Lower leg skin (tissue), 4 donors: ENCODE measurements around the gene MAPK8IP3. TPM values are rescaled to one million over a fixed set of nuclear protein-coding genes. Genes with fewer than 3 reads are reported as not detected.
A peak's percentile ranks its signal among the peaks of the same experiment; 100 is the strongest.
"Not testable (repeated sequence)": the region's sequence is repeated elsewhere in the genome, so short reads cannot be mapped to it uniquely, and the experiment has no call there.

Experiments
- DNase-seq, 2 donors: peaks; one replicate each; pipeline ENCODE4 v3.0.0-alpha.2; 2019; ENCODE audit warnings: low spot score in 2 of 2
- H3K4me3 ChIP-seq: fragments of 200-600 bp; sonication (generic); 2 replicates; pipeline ENCODE4 v1.5.1; 2017; ENCODE audit warnings: mild to moderate bottlenecking, low read depth; ENCODE audit not compliant: poor library complexity, severe bottlenecking
- CTCF ChIP-seq, 3 donors: fragments of 450-650 bp; IDR thresholded peaks; one replicate each; pipeline ENCODE4 v1.5.1; 2016; ENCODE audit warnings: antibody characterized with exemption in 3 of 3, mild to moderate bottlenecking in 3 of 3, moderate library complexity in 2 of 3
- POLR2A ChIP-seq, 2 donors: fragments of 450-650 bp; IDR thresholded peaks; one replicate each; pipeline ENCODE4 v1.6.1; 2016 to 2017; ENCODE audit warnings: antibody characterized with exemption in 2 of 2, mild to moderate bottlenecking in 1 of 2, moderate library complexity in 1 of 2
- WGBS, 2 donors: methylation state at CpG; one replicate each; pipeline ENCODE4 v1.1.5; 2018; 5-methylcytosine and 5-hydroxymethylcytosine counted together
- intact Hi-C: fragments of 100-400 bp; cut with DNase I; formaldehyde crosslinking; loops from one replicate; pipeline ENCODE4 v1.15.0; 2023; ENCODE audit warnings: low total_unique reads
- total RNA-seq, 4 donors: library from RNA; depleted of rRNA; stranded (reverse); fragments of >200 nt; gene quantifications; one replicate each; pipeline ENCODE4 v1.1.0, GENCODE V29; 2016

MAPK8IP3 gene
- total RNA-seq, 4 donors from 2014 or later, result 59.9 to 95.8 (median 62.9) TPM

- TF ChIP-seq POLR2A (IDR thresholded peaks at IDR 0.05), result no peak
- no peak for TF ChIP-seq CTCF (IDR thresholded peaks at IDR 0.05)
- intact Hi-C loops, result no loop called here
- no peak overlapping the region for H3K4me3 ChIP-seq
- WGBS, 2 donors, result 89 to 91% methylated on average over 13 to 44 of the region's 59 CpGs
- DNase-seq, result no peak
Observed at GRCh38 chr16:1791943-1792812, 86.2 kb downstream of the MAPK8IP3 start.

- TF ChIP-seq CTCF (IDR thresholded peaks at IDR 0.05) (no peak), POLR2A (IDR thresholded peaks at IDR 0.05) (no peak)
- no peak overlapping the region for H3K4me3 ChIP-seq
- intact Hi-C loops, result no loop called here
- 87 to 88% methylated on average over 18 to 33 of the region's 33 CpGs for WGBS, 2 donors
- no peak for DNase-seq
Observed at GRCh38 chr16:1792836-1793577, 87.0 kb downstream of the MAPK8IP3 start.

- no peak within 1 kb of the TSS for H3K4me3 ChIP-seq
- intact Hi-C loops, result no loop called here
- DNase-seq, result no peak
- WGBS, 2 donors, result 57 to 76% methylated on average over 4 to 24 of the region's 28 CpGs
- TF ChIP-seq POLR2A (IDR thresholded peaks at IDR 0.05) (no peak), CTCF (IDR thresholded peaks at IDR 0.05) (no peak)
Observed at GRCh38 chr16:1793578-1794220, 87.7 kb downstream of the MAPK8IP3 start, which contains the start of gene IGFALS. IGFALS (minus strand) TSS chr16:1793705; CDS start chr16:1793652, 53 bp downstream.

GRCh38 chr16:1794221-1794871 lies 88.4 kb downstream of the MAPK8IP3 start:
- intact Hi-C loops, result no loop called here
- WGBS, 2 donors, result 56 to 57% methylated on average over 18 of the region's 18 CpGs
- H3K4me3 ChIP-seq, result no peak overlapping the region
- TF ChIP-seq POLR2A (IDR thresholded peaks at IDR 0.05) (no peak), CTCF (IDR thresholded peaks at IDR 0.05) (peak in 1 of 3 donors; percentile 10)
- no peak for DNase-seq

- no peak overlapping the region for H3K4me3 ChIP-seq
- no peak for DNase-seq
- WGBS, 2 donors, result 83 to 86% methylated on average over 29 to 32 of the region's 32 CpGs
- TF ChIP-seq CTCF (IDR thresholded peaks at IDR 0.05) (no peak), POLR2A (IDR thresholded peaks at IDR 0.05) (no peak)
- intact Hi-C loops, result no loop called here
Observed at GRCh38 chr16:1794908-1795666, 89.1 kb downstream of the MAPK8IP3 start.

- DNase-seq, H3K4me3 ChIP-seq, intact Hi-C loops: not testable (repeated sequence)
- WGBS, 2 donors, result 54 to 77% methylated on average over 5 of the region's 5 CpGs
Observed at GRCh38 chr16:1799263-1799662, 93.3 kb downstream of the MAPK8IP3 start.
